Measurements from ENCODE around the gene TOM1L2. TPM values are rescaled to one million over a fixed set of nuclear protein-coding genes. Genes with fewer than 3 reads are reported as not detected.

The TOM1L2 gene
- total RNA-seq, 1 experiment from 2014 or later, result 34.2 TPM

DNA sequence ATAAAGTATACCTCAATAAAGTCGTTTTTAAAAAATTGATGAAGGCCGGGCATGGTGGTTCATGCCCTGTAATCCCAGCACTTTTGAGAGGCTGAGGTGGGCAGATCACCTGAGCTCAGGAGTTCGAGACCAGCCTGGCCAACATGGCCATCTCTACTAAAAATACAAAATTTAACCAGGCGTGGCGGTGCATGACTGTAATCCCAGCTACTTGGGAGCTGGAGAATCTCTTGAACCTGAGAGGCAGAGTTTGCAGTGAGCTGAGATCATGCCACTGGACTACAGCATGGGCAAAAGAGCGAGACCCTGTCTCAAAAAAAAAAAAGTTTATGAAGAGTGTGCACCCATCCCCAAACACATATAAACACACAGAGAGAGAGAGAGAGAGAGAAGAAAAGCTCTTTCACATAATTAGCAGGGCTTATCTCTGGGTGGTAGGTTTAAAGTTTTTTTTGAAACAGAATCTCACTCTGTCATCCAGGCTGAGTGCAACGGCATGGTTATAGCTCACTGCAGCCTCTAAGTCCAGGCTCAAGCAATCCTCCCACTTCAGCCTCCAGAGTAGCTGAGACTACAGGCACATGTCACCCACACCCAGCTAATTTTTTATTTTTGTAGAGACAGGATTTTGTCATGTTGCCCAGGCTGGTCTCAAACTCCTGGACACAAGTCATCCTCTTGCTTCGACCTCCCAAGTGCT, 138.4 kb downstream of the TOM1L2 start:
- H3K27me3 Mint-ChIP-seq (ENCODE audit: insufficient read depth, unreplicated experiment), result no peaks in the 10 kb centered on the region
- intact Hi-C loops (cut with micrococcal nuclease), result no loop called here
- H3K36me3 Mint-ChIP-seq (ENCODE audit: insufficient read depth, unreplicated experiment), result no peaks in the 10 kb centered on the region
- TF ChIP-seq, protein P1, sequence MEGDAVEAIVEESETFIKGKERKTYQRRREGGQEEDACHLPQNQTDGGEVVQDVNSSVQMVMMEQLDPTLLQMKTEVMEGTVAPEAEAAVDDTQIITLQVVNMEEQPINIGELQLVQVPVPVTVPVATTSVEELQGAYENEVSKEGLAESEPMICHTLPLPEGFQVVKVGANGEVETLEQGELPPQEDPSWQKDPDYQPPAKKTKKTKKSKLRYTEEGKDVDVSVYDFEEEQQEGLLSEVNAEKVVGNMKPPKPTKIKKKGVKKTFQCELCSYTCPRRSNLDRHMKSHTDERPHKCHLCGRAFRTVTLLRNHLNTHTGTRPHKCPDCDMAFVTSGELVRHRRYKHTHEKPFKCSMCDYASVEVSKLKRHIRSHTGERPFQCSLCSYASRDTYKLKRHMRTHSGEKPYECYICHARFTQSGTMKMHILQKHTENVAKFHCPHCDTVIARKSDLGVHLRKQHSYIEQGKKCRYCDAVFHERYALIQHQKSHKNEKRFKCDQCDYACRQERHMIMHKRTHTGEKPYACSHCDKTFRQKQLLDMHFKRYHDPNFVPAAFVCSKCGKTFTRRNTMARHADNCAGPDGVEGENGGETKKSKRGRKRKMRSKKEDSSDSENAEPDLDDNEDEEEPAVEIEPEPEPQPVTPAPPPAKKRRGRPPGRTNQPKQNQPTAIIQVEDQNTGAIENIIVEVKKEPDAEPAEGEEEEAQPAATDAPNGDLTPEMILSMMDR (IDR thresholded peaks at IDR 0.05; ENCODE audit: unreplicated experiment), result no peak
- ChIA-PET CTCF (interaction anchor here (0.6 to 0.7 kb wide), 2 partner anchors 138 to 566 kb away, joined by 3 to 5 read pairs; no protein-coding TSS in a partner anchor), POLR2A (interaction anchor here (0.6 to 6.7 kb wide), 2 partner anchors 10 to 461 kb away, joined by 3 to 151 read pairs; no protein-coding TSS in a partner anchor)
- no peak overlapping the region for H3K27ac Mint-ChIP-seq (ENCODE audit: low read depth, unreplicated experiment)
- no peaks in the 10 kb centered on the region for H3K9me3 Mint-ChIP-seq (ENCODE audit: unreplicated experiment)
- peaks cover 40% of the 10 kb centered on the region for H3K4me1 Mint-ChIP-seq (ENCODE audit: insufficient read depth, unreplicated experiment)
- no peak overlapping the region for H3K4me3 Mint-ChIP-seq (ENCODE audit: unreplicated experiment)
- BruUV-seq (replicated peaks), result no TSS peak
- no peak for DNase-seq (ENCODE audit: unreplicated experiment)

DNA sequence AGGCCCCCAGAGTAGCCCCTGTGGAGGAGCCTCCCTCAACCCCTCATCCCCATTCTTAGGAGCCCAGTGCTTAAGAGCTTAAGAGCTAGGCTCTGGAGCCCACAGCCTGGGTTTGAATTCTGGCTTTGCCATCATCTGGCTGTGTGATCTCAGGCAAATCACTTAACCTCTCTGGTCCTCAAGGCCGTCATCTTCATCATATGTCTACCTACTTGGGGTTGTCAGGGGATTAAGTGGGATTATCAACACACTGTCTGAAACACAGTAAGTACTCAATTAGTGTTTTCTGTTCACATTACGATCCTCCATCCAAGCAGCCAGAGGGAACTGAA, 140.2 kb downstream of the TOM1L2 start:
- TF ChIP-seq, protein P1 (IDR thresholded peaks at IDR 0.05; ENCODE audit: unreplicated experiment), result no peak
- Mint-ChIP-seq H3K9me3 (ENCODE audit: unreplicated experiment) (no peaks in the 10 kb centered on the region), H3K27me3 (ENCODE audit: insufficient read depth, unreplicated experiment) (no peaks in the 10 kb centered on the region), H3K36me3 (ENCODE audit: insufficient read depth, unreplicated experiment) (no peaks in the 10 kb centered on the region), H3K4me3 (ENCODE audit: unreplicated experiment) (no peak overlapping the region), H3K4me1 (ENCODE audit: insufficient read depth, unreplicated experiment) (peaks cover 37% of the 10 kb centered on the region), H3K27ac (ENCODE audit: low read depth, unreplicated experiment) (peak overlapping the region; percentile 49)
- CTCF ChIA-PET, result no interaction called here
- intact Hi-C loops (cut with micrococcal nuclease), result no loop called here
- no peak for DNase-seq (ENCODE audit: unreplicated experiment)
- no TSS peak for BruUV-seq (replicated peaks)
- POLR2A ChIA-PET, result interaction anchor here (0.8 kb wide), 1 partner anchor 12 kb away, joined by 4 read pairs; no protein-coding TSS in a partner anchor

DNA sequence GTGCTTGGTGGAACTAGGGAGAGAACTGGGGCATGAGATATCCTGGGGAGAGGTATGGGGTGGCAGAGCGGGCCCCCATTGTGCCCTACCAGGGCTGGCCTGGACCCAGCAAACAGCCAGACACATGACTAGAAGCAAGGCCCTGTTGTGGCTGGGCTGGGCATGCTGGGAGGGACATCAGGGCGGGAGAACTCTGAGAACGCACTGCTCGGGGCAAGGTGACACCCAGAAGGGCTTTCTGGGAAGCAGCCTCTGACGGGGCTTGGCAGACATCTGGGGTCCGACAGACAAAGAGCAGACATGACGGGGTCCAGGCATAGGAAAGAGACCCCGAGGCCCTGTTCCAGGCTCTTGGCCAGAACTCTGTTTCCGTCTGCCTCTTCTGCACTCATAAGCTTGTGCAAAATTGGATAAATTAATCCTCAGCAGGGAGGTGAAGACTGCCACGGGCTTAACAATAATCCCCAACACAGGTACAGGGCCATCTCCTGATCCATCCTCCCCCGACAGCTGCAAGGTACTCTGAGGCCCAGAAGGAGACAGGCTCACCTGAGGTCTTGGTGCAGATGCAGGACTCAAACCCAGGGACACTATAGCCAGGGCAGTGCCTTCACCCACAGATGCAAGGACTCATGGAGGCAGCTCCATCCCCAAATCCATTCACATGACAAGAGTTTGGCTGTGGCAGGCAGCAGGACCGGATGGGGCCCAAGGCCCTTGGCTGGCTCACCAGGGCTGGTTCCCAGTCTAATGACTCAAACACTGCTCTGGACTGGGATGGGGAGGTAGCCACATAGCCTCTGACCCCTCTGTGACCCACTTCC, 140.8 kb downstream of the TOM1L2 start:
- Mint-ChIP-seq H3K9me3 (ENCODE audit: unreplicated experiment) (no peaks in the 10 kb centered on the region), H3K4me1 (ENCODE audit: insufficient read depth, unreplicated experiment) (peaks cover 43% of the 10 kb centered on the region), H3K27me3 (ENCODE audit: insufficient read depth, unreplicated experiment) (no peaks in the 10 kb centered on the region), H3K36me3 (ENCODE audit: insufficient read depth, unreplicated experiment) (no peaks in the 10 kb centered on the region), H3K4me3 (ENCODE audit: unreplicated experiment) (no peak overlapping the region), H3K27ac (ENCODE audit: low read depth, unreplicated experiment) (no peak overlapping the region)
- TF ChIP-seq, protein P1 (IDR thresholded peaks at IDR 0.05; ENCODE audit: unreplicated experiment), result no peak
- intact Hi-C loops (cut with micrococcal nuclease), result no loop called here
- no peak for DNase-seq (ENCODE audit: unreplicated experiment)
- ChIA-PET CTCF (no interaction called here), POLR2A (interaction anchor here (0.8 to 1.5 kb wide), 2 partner anchors 9 to 11 kb away, joined by 4 to 6 read pairs; no protein-coding TSS in a partner anchor)
- no TSS peak for BruUV-seq (replicated peaks)

DNA sequence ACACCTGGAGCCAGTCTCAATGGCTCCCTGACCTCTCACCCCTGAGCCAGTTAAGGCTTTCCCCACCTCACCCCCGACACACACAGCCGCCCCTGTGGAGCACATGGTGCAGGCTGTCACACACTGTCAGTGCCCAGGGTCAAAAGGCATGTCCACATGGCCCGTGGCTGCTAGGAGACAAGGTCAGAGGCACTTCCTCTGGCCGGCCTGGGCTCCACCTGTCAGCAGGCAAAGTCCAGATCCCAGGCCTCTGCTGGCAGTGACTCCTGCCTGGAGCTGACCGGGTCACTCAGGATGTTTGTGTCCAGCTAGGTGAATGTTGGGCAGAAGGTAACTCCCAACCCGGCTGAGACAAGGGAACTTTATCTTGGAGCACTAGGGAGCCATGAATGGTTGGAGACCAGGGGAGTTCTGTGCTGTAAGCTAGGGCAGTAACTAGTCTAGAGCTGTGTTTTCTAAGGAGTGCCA, 141.4 kb downstream of the TOM1L2 start:
- no peak for DNase-seq (ENCODE audit: unreplicated experiment)
- intact Hi-C loops (cut with micrococcal nuclease), result no loop called here
- Mint-ChIP-seq H3K4me3 (ENCODE audit: unreplicated experiment) (no peak overlapping the region), H3K4me1 (ENCODE audit: insufficient read depth, unreplicated experiment) (peaks cover 47% of the 10 kb centered on the region), H3K27me3 (ENCODE audit: insufficient read depth, unreplicated experiment) (no peaks in the 10 kb centered on the region), H3K27ac (ENCODE audit: low read depth, unreplicated experiment) (no peak overlapping the region), H3K36me3 (ENCODE audit: insufficient read depth, unreplicated experiment) (peaks cover 3% of the 10 kb centered on the region), H3K9me3 (ENCODE audit: unreplicated experiment) (no peaks in the 10 kb centered on the region)
- TF ChIP-seq, protein P1 (IDR thresholded peaks at IDR 0.05; ENCODE audit: unreplicated experiment), result no peak
- ChIA-PET POLR2A (interaction anchor here (1.5 kb wide), 1 partner anchor 10 kb away, joined by 6 read pairs; no protein-coding TSS in a partner anchor), CTCF (interaction anchor here (0.5 kb wide), 1 partner anchor 45 kb away, joined by 3 read pairs; no protein-coding TSS in a partner anchor)
- BruUV-seq (replicated peaks), result no TSS peak

Data from MCF 10A (cell line).